Neural cell (in vitro differentiated cells): ENCODE data around the gene GPR78.

ENCODE experiments used
- EP300 ChIP-seq: fragments of 450-650 bp; conservative IDR thresholded peaks from 2 replicates; pipeline ENCODE4 v1.6.1; 2014; ENCODE audit warnings: antibody characterized with exemption, mild to moderate bottlenecking, moderate library complexity; ENCODE audit not compliant: poor library complexity, severe bottlenecking
- EZH2 ChIP-seq: fragments of 200-600, 300-800 bp; shearing (Covaris generic), sonication (generic); IDR thresholded peaks from 2 replicates; pipeline ENCODE4 v1.6.1; 2014; ENCODE audit warnings: antibody characterized with exemption, low read length, borderline replicate concordance, mild to moderate bottlenecking; ENCODE audit not compliant: insufficient read depth, poor library complexity, severe bottlenecking
- POLR2AphosphoS5 ChIP-seq: IDR thresholded peaks from 2 replicates; pipeline ENCODE4 v1.6.1; 2012
- RAD21 ChIP-seq: fragments of 450-650 bp; conservative IDR thresholded peaks from 2 replicates; pipeline ENCODE4 v1.6.1; 2014; ENCODE audit warnings: antibody characterized with exemption, mild to moderate bottlenecking, moderate library complexity
- SMC3 ChIP-seq: fragments of 450-650 bp; conservative IDR thresholded peaks from 2 replicates; pipeline ENCODE4 v1.6.1; 2014; ENCODE audit warnings: antibody characterized with exemption, mild to moderate bottlenecking, moderate library complexity; ENCODE audit not compliant: poor library complexity
- TAF1 ChIP-seq: IDR thresholded peaks from 2 replicates; pipeline ENCODE4 v1.6.1; 2012; ENCODE audit warnings: low read depth
- TF ChIP-seq, protein P1 (sequence below): fragments of 450-650 bp; IDR thresholded peaks from 2 replicates; pipeline ENCODE4 v1.5.1; 2014; ENCODE audit warnings: antibody characterized with exemption, mild to moderate bottlenecking, moderate library complexity; ENCODE audit not compliant: poor library complexity, severe bottlenecking
- TF ChIP-seq, protein P2 (sequence below): IDR thresholded peaks from 2 replicates; pipeline ENCODE4 v1.6.1; 2012; ENCODE audit warnings: borderline replicate concordance

- TF ChIP-seq, protein P1, sequence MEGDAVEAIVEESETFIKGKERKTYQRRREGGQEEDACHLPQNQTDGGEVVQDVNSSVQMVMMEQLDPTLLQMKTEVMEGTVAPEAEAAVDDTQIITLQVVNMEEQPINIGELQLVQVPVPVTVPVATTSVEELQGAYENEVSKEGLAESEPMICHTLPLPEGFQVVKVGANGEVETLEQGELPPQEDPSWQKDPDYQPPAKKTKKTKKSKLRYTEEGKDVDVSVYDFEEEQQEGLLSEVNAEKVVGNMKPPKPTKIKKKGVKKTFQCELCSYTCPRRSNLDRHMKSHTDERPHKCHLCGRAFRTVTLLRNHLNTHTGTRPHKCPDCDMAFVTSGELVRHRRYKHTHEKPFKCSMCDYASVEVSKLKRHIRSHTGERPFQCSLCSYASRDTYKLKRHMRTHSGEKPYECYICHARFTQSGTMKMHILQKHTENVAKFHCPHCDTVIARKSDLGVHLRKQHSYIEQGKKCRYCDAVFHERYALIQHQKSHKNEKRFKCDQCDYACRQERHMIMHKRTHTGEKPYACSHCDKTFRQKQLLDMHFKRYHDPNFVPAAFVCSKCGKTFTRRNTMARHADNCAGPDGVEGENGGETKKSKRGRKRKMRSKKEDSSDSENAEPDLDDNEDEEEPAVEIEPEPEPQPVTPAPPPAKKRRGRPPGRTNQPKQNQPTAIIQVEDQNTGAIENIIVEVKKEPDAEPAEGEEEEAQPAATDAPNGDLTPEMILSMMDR = no peak
- TF ChIP-seq, protein P2, sequence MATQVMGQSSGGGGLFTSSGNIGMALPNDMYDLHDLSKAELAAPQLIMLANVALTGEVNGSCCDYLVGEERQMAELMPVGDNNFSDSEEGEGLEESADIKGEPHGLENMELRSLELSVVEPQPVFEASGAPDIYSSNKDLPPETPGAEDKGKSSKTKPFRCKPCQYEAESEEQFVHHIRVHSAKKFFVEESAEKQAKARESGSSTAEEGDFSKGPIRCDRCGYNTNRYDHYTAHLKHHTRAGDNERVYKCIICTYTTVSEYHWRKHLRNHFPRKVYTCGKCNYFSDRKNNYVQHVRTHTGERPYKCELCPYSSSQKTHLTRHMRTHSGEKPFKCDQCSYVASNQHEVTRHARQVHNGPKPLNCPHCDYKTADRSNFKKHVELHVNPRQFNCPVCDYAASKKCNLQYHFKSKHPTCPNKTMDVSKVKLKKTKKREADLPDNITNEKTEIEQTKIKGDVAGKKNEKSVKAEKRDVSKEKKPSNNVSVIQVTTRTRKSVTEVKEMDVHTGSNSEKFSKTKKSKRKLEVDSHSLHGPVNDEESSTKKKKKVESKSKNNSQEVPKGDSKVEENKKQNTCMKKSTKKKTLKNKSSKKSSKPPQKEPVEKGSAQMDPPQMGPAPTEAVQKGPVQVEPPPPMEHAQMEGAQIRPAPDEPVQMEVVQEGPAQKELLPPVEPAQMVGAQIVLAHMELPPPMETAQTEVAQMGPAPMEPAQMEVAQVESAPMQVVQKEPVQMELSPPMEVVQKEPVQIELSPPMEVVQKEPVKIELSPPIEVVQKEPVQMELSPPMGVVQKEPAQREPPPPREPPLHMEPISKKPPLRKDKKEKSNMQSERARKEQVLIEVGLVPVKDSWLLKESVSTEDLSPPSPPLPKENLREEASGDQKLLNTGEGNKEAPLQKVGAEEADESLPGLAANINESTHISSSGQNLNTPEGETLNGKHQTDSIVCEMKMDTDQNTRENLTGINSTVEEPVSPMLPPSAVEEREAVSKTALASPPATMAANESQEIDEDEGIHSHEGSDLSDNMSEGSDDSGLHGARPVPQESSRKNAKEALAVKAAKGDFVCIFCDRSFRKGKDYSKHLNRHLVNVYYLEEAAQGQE = no peak
- TF ChIP-seq POLR2AphosphoS5 (no peak), EZH2 (no peak), EP300 (no peak), RAD21 (no peak), SMC3 (no peak), TAF1 (no peak)
These were observed 36.6 kb downstream of the GPR78 start for GRCh38 chr4:8616831-8617230.
